PFSK-1 (cell line): ENCODE measurements around the gene RRM2.

Experiments
- FOXP2 ChIP-seq: optimal IDR thresholded peaks from 2 replicates; pipeline ENCODE3; 2011; ENCODE audit warnings: borderline replicate concordance, control low read depth, inconsistent platforms; ENCODE audit not compliant: insufficient read depth; ENCODE audit errors: extremely low read length, extremely low read depth
- POLR2AphosphoS5 ChIP-seq: IDR thresholded peaks from 2 replicates; pipeline ENCODE4 v1.6.1; 2012; ENCODE audit warnings: low read depth, mild to moderate bottlenecking, control low read depth, low read length, moderate library complexity
- REST ChIP-seq, 2 experiments: IDR thresholded peaks; 2 replicates each; pipeline versions ENCODE4 v1.6.1 to v1.8.0; 2011 to 2012; ENCODE audit warnings: low read depth in 2 of 2, low read length in 2 of 2, control low read depth in 1 of 2, inconsistent platforms in 1 of 2, mild to moderate bottlenecking in 1 of 2, moderate library complexity in 1 of 2; ENCODE audit not compliant: insufficient read depth in 1 of 2
- SIN3A ChIP-seq: IDR thresholded peaks from 2 replicates; pipeline ENCODE4 v1.6.1; 2012; ENCODE audit warnings: mild to moderate bottlenecking, low read length, moderate library complexity, borderline replicate concordance; ENCODE audit not compliant: insufficient read depth
- TAF1 ChIP-seq: IDR thresholded peaks from 2 replicates; pipeline ENCODE4 v1.6.1; 2012; ENCODE audit warnings: low read length, control low read depth, borderline replicate concordance; ENCODE audit not compliant: insufficient read depth

RRM2 gene

GRCh38 chr2:10161961-10162441 lies 39.5 kb downstream of the RRM2 start:
- TF ChIP-seq SIN3A = no peak
- no peak for TF ChIP-seq TAF1
- no peak for TF ChIP-seq FOXP2
- no peak for TF ChIP-seq REST (IDR thresholded peaks at IDR 0.05; ENCODE audit: insufficient read depth in 1 of 2, low read depth in 2 of 2, low read length in 2 of 2)
- no peak for TF ChIP-seq POLR2AphosphoS5

GRCh38 chr2:10162586-10163497 lies 40.3 kb downstream of the RRM2 start:
- no peak for TF ChIP-seq SIN3A
- TF ChIP-seq POLR2AphosphoS5 = no peak
- no peak for TF ChIP-seq TAF1
- TF ChIP-seq FOXP2 = no peak
- no peak for TF ChIP-seq REST (IDR thresholded peaks at IDR 0.05; ENCODE audit: insufficient read depth in 1 of 2, low read depth in 2 of 2, low read length in 2 of 2)

- no peak for TF ChIP-seq SIN3A
- no peak for TF ChIP-seq TAF1
- TF ChIP-seq POLR2AphosphoS5 = no peak
- TF ChIP-seq REST (IDR thresholded peaks at IDR 0.05; ENCODE audit: insufficient read depth in 1 of 2, low read depth in 2 of 2, low read length in 2 of 2) = no peak
- TF ChIP-seq FOXP2 = no peak
Observed at GRCh38 chr2:10163498-10164486, 41.3 kb downstream of the RRM2 start.

- TF ChIP-seq REST (IDR thresholded peaks at IDR 0.05; ENCODE audit: insufficient read depth in 1 of 2, low read depth in 2 of 2, low read length in 2 of 2) (no peak), SIN3A (no peak), FOXP2 (no peak), POLR2AphosphoS5 (no peak), TAF1 (no peak)
Observed at GRCh38 chr2:10164601-10165000, 42.1 kb downstream of the RRM2 start.
